HG03442 (cell line): ENCODE measurements around the gene MYO16.
"Not testable (repeated sequence)": the region's sequence is repeated elsewhere in the genome, so short reads cannot be mapped to it uniquely, and the experiment has no call there.

Experiments used
- ATAC-seq: cut with Tn5 transposase; IDR thresholded peaks from one replicate; pipeline ENCODE4 v1.9.1; 2021; ENCODE audit warnings: mild to moderate bottlenecking, moderate library complexity; ENCODE audit not compliant: unreplicated experiment

MYO16 gene

DNA sequence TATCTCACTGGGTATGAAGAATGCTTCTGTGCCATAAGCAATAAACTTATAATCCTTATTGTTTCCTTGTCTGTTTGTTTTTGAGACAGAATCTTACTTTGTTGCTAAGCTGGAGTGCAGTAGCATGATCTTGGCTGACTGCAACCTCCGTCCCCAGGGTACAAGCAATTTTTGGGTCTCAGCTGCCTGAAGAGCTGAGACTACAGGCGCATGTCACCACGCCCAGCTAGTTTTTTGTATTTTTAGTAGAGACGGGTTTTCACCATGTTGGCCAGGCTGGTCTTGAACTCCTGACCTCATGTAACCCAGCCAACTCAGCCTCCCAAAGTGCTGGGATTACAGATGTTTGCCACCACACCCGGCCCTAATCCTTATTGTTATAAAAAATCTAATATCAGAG lies 112.5 kb downstream of the MYO16 start:
- no peak for ATAC-seq

- ATAC-seq: no peak
Observed at GRCh38 chr13:108742701-108743451, 113.5 kb downstream of the MYO16 start.

GRCh38 chr13:108743522-108743921 lies 114.1 kb downstream of the MYO16 start:
- no peak for ATAC-seq

GRCh38 chr13:108747843-108748242 lies 118.4 kb downstream of the MYO16 start:
- ATAC-seq: no peak

GRCh38 chr13:108752276-108752675 lies 122.9 kb downstream of the MYO16 start:
- no peak for ATAC-seq

GRCh38 chr13:108755083-108755482 lies 125.7 kb downstream of the MYO16 start:
- ATAC-seq: no peak

GRCh38 chr13:108760129-108760528 lies 130.7 kb downstream of the MYO16 start:
- ATAC-seq: no peak

- ATAC-seq: no peak
Observed at GRCh38 chr13:108760541-108760940, 131.1 kb downstream of the MYO16 start.

- no peak for ATAC-seq
Observed at GRCh38 chr13:108768035-108768434, 138.6 kb downstream of the MYO16 start.

DNA sequence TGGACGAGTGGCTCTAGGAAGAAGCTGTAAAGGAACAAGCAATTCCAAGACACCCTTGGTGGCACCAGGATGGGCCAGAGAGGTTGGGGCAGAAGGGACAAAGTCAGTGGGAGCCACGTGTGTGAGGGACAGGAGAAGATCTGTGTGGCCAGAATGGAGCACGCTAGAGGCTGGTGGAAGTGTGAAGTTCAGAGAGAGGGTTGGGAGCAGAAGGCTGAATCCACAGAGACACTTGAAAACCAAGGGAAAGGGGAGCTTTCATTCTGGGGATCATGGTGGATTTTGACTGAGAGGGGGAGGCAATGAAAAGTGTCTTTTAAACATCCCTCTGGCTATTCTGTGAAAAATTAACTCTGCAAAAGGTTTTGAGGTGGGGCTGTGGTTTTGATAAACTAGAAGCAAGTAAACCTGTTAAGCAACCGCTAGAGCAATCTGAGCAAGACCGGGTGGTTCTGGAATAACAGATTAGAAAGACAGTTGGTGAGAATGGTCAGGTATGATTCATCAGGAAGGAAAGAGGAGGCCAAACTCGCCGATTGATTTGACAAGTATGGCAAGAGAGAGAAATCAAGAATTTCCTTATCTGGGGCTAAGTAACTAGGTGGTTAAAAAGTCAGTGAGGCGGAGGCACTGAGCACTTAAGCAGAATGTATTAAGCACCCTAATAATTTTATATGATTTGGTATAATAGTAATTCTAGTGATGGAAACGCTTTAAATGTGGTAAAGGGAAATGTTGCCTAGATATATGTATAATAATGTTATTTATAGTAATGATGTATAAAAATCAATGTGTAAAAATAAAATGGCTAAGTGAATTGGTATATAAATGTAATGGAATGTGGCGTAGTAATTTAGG lies 140.0 kb downstream of the MYO16 start:
- ATAC-seq: no peak

DNA sequence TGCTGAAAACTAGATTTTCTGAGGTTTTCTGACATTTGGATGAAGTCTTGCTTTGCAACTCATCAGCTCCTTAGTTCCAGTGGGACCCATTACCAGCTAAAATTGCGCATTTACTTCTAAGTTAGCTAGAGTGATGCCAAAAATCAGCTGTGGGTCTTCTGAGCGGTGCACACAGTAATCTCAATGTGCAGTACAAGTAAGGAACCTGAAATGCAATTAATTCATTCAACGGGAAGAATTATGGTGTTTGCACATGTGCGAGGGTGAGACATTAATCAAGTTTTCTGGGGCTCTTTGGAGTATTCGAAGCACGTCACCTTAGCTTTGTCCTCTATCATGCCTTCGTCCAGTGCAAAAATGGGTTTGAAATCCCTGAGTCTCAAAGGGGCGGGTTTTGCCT lies 146.2 kb downstream of the MYO16 start:
- no peak for ATAC-seq

GRCh38 chr13:108776650-108777049 lies 147.2 kb downstream of the MYO16 start:
- ATAC-seq: no peak

DNA sequence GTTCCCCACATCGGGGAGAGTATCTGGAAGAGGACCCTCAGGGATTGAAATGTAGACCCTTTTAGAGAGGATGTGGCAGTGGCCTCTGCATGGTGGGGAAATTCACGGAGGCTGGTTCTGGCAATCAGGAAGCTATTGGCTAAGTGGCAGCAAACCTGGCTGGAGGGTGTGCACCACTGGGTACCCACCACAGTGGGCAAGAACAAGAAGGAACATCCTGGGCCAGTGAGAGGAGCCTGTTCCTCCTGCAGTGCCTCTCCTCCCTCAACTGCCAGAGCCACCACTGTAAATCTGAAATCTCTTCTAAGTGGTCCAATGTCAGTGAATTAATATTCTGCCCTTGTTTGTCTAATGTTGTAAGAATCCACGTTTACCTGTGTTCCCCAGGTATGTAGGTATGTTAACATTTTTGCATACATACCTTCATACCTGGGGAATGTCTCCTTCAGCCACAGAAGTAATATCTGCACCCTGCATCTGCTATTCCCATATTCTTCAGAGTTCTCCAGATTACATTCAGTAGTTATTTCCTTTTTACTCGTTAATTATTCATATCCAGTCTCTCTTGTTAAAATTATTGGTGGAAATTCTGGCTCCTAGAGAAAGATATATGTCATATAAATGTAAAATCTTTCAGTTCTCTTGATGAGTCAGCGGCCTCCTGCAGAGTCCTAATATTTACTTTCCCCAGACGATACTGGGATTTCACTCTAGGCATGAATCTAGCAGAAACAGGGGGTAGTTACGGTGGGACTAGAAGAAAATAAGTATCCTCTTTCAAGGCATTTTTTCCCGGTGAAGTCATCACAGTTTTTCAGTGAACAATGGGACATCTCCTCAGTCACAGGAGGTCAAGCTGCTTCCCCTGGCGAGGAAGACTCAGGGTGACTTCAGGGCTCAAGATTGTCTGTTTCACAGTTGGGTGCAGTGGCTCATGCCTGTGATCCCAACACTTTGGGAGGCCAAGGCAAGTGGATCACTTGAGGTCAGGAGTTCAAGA lies 148.3 kb downstream of the MYO16 start:
- no peak for ATAC-seq

GRCh38 chr13:108779308-108779707 lies 149.9 kb downstream of the MYO16 start:
- ATAC-seq: no peak

GRCh38 chr13:108780706-108781105 lies 151.3 kb downstream of the MYO16 start:
- no peak for ATAC-seq

DNA sequence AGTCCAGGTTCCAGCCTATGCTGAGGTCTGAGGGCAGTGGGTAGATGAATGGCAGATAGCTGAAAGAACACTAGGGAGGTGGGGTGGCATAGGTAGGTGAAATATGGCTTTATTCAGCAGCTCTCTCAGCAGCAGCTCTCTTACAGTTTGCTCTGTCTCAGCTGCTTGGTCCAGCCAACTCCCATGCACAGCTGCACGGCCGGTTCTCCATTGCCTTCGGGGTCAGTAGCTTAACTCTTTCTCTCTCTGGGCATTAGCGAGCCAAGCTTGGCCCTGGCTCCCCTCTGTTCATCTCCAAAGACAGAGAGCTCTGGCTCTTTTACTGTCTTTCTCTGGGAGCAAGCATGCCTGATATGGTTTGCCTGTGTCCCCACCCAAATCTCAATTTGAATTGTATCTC lies 151.9 kb downstream of the MYO16 start:
- ATAC-seq: no peak

DNA sequence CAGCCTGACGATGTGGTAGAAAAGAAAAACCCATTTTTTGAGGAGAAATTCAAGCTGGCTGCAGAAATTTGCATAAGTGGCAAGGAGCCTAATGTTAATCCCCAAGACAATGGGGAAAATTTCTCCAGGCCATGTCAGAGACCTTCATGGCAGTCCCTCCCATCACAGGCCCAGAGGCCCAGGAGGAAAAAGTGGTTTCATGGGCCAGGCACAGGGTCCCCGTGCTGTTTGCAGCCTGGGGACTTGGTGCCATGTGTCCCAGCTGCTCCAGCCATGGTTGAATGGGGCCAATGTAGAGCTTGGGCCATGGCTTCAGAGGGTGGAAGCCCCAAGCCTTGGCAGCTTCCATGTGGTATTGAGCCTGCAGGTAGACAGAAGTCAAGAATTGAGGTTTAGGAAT lies 153.1 kb downstream of the MYO16 start:
- not testable (repeated sequence) for ATAC-seq

- ATAC-seq: no peak
Observed at GRCh38 chr13:108785844-108786243, 156.4 kb downstream of the MYO16 start.

GRCh38 chr13:108786456-108787200 lies 157.2 kb downstream of the MYO16 start:
- no peak for ATAC-seq

- ATAC-seq: no peak
Observed at GRCh38 chr13:108787700-108788414, 158.4 kb downstream of the MYO16 start.
